HEK293 (cell line): ENCODE results near the gene FKBP5.
A peak's percentile ranks its signal among the peaks of the same experiment; 100 is the strongest.

Source experiments
- CTCF ChIA-PET: fragments of 350-600 bp; formaldehyde crosslinking; extraction: SDS; loops from one replicate; lab custom pipeline; 2021; ENCODE audit warnings: antibody characterized with exemption; lab: Yijun Ruan, JAX
- POLR2A ChIA-PET: fragments of 300-600 bp; formaldehyde crosslinking; extraction: SDS; loops from one replicate; lab custom pipeline; 2020; ENCODE audit warnings: antibody characterized with exemption, inconsistent platforms; lab: Yijun Ruan, JAX
- H3K27ac ChIP-seq: fragments of 200-500 bp; sonication (Bioruptor generic); 2 replicates; pipeline ENCODE4 v1.5.1; 2014; ENCODE audit warnings: low read depth, low read length, control low read depth, inconsistent platforms; ENCODE audit errors: extremely low read depth
- H3K36me3 ChIP-seq, 2 experiments: fragments of 200-500 bp in 1 of 2; sonication (Bioruptor generic) in 1 of 2; 1 replicate in 1 of 2; 2 replicates in 1 of 2; pipeline ENCODE4 v1.5.1; 2014 to 2017; ENCODE audit warnings: inconsistent platforms in 2 of 2, low read length in 2 of 2; ENCODE audit not compliant: control insufficient read depth in 2 of 2, insufficient read depth in 1 of 2
- H3K4me1 ChIP-seq: fragments of 200-500 bp; sonication (Bioruptor generic); 2 replicates; pipeline ENCODE4 v1.5.1; 2014; ENCODE audit warnings: mild to moderate bottlenecking, low read length, inconsistent platforms; ENCODE audit not compliant: control insufficient read depth, insufficient read depth
- H3K4me3 ChIP-seq: 2 replicates; pipeline ENCODE4 v1.5.1; 2011; ENCODE audit warnings: low read depth, mild to moderate bottlenecking, control low read depth, low read length, moderate library complexity
- H3K9me3 ChIP-seq: fragments of 200-500 bp; sonication (Bioruptor generic); 2 replicates; pipeline ENCODE4 v1.5.1; 2014; ENCODE audit warnings: low read depth, low read length, inconsistent platforms; ENCODE audit not compliant: control insufficient read depth, insufficient read depth
- OSR2 ChIP-seq: fragments of 450-650 bp; formaldehyde crosslinking; IDR thresholded peaks from 2 replicates; pipeline ENCODE4 v1.5.1; 2016; ENCODE audit warnings: missing biosample characterization, missing genetic modification characterization
- SETDB1 ChIP-seq: IDR thresholded peaks from one replicate; pipeline ENCODE4 v1.6.1; 2017; ENCODE audit warnings: mild to moderate bottlenecking, low read length, moderate library complexity, mixed read lengths; ENCODE audit not compliant: insufficient read length
- SP7 ChIP-seq: fragments of 450-650 bp; formaldehyde crosslinking; IDR thresholded peaks from 2 replicates; pipeline ENCODE4 v1.5.1; 2016; ENCODE audit warnings: missing biosample characterization, missing genetic modification characterization
- ZBTB1 ChIP-seq: fragments of 450-650 bp; formaldehyde crosslinking; IDR thresholded peaks from 2 replicates; pipeline ENCODE4 v1.5.1; 2016; ENCODE audit warnings: missing biosample characterization, missing genetic modification characterization
- ZBTB17 ChIP-seq: fragments of 450-650 bp; formaldehyde crosslinking; IDR thresholded peaks from 2 replicates; pipeline ENCODE4 v1.5.1; 2016; ENCODE audit warnings: missing biosample characterization, missing genetic modification characterization
- ZNF155 ChIP-seq: fragments of 450-650 bp; formaldehyde crosslinking; IDR thresholded peaks from 2 replicates; pipeline ENCODE4 v1.5.1; 2016; ENCODE audit warnings: missing biosample characterization, missing genetic modification characterization
- ZNF184 ChIP-seq: fragments of 450-650 bp; IDR thresholded peaks from 2 replicates; pipeline ENCODE4 v1.5.1; 2018; ENCODE audit warnings: missing biosample characterization, mild to moderate bottlenecking, missing genetic modification characterization
- ZNF211 ChIP-seq: fragments of 450-650 bp; formaldehyde crosslinking; IDR thresholded peaks from 2 replicates; pipeline ENCODE4 v1.5.1; 2016; ENCODE audit warnings: low read depth, missing biosample characterization, missing genetic modification characterization
- ZNF280D ChIP-seq: fragments of 450-650 bp; formaldehyde crosslinking; IDR thresholded peaks from 2 replicates; pipeline ENCODE4 v1.5.1; 2016; ENCODE audit warnings: missing biosample characterization, missing genetic modification characterization
- ZNF341 ChIP-seq: fragments of 450-650 bp; formaldehyde crosslinking; IDR thresholded peaks from 2 replicates; pipeline ENCODE4; 2016; ENCODE audit warnings: low read depth, missing biosample characterization, missing genetic modification characterization
- ZNF37A ChIP-seq: fragments of 450-650 bp; IDR thresholded peaks from 2 replicates; pipeline ENCODE4 v1.5.1; 2018; ENCODE audit warnings: missing biosample characterization, missing genetic modification characterization
- ZNF513 ChIP-seq: fragments of 450-650 bp; IDR thresholded peaks from 2 replicates; pipeline ENCODE4 v1.5.1; 2018; ENCODE audit warnings: missing biosample characterization, missing genetic modification characterization
- ZNF558 ChIP-seq: fragments of 450-650 bp; formaldehyde crosslinking; IDR thresholded peaks from 2 replicates; pipeline ENCODE4 v1.5.1; 2016; ENCODE audit warnings: missing biosample characterization, missing genetic modification characterization
- ZNF626 ChIP-seq: fragments of 450-650 bp; sonication (Bioruptor Pico); formaldehyde crosslinking; IDR thresholded peaks from 2 replicates; pipeline ENCODE4 v1.5.1; 2018; ENCODE audit warnings: missing biosample characterization, missing genetic modification characterization, inconsistent platforms
- ZNF707 ChIP-seq: fragments of 450-650 bp; formaldehyde crosslinking; IDR thresholded peaks from 2 replicates; pipeline ENCODE4 v1.5.1; 2016; ENCODE audit warnings: missing biosample characterization, missing genetic modification characterization
- ZXDB ChIP-seq: fragments of 450-650 bp; formaldehyde crosslinking; IDR thresholded peaks from 2 replicates; pipeline ENCODE4 v1.5.1; 2016; ENCODE audit warnings: missing biosample characterization, missing genetic modification characterization
- TF ChIP-seq, protein P1 (sequence below): fragments of 450-650 bp; formaldehyde crosslinking; IDR thresholded peaks from 2 replicates; pipeline ENCODE4 v1.5.1; 2016; ENCODE audit warnings: missing biosample characterization, missing genetic modification characterization
- TF ChIP-seq, protein P2 (sequence below): fragments of 450-650 bp; formaldehyde crosslinking; IDR thresholded peaks from 2 replicates; pipeline ENCODE4 v1.5.1; 2016; ENCODE audit warnings: missing biosample characterization, missing genetic modification characterization

Gene FKBP5

DNA sequence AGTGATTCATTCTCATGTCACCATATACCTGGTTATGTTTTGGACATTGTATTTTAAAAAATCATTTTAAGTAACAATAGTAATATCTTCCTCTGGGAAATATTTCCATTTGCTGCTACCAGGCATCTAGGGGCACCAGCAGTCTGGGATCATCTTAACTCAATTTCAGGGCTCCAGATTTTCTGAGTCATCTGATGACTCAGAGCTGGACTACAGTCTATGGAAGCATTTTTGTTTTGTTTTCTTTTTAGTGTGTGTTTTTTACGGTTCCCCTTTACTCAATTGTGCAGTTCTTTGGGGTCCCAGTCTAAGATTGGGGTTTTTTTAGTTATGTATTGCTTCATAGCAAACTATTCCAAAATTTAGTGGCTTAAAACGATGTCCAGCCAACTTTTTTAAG, 5.7 kb upstream of the FKBP5 start (continued):
- TF ChIP-seq ZNF280D (tag by site-specific recombination) (0 out of 2 replicates have a peak, but pooled peaks have one; percentile 42), ZNF513 (tag by site-specific recombination) (no peak), SP7 (tag by site-specific recombination) (0 out of 2 replicates have a peak, but pooled peaks have one; percentile 49), ZNF184 (tag by site-specific recombination) (peak; percentile 92), ZBTB1 (tag by site-specific recombination) (no peak), ZBTB17 (tag by site-specific recombination) (peak; percentile 47; the same call in 1 of the 2 replicates), ZNF155 (tag by site-specific recombination) (0 out of 2 replicates have a peak, but pooled peaks have one; percentile 81), ZNF707 (no peak), ZNF626 (tag by site-specific recombination) (0 out of 2 replicates have a peak, but pooled peaks have one; percentile 34), SETDB1 (peak; percentile 88), ZNF558 (tag by site-specific recombination) (peak; percentile 67), ZXDB (no peak), ZNF37A (tag by site-specific recombination) (0 out of 2 replicates have a peak, but pooled peaks have one; percentile 12), OSR2 (tag by site-specific recombination) (0 out of 2 replicates have a peak, but pooled peaks have one; percentile 9)
- TF ChIP-seq, protein P1, sequence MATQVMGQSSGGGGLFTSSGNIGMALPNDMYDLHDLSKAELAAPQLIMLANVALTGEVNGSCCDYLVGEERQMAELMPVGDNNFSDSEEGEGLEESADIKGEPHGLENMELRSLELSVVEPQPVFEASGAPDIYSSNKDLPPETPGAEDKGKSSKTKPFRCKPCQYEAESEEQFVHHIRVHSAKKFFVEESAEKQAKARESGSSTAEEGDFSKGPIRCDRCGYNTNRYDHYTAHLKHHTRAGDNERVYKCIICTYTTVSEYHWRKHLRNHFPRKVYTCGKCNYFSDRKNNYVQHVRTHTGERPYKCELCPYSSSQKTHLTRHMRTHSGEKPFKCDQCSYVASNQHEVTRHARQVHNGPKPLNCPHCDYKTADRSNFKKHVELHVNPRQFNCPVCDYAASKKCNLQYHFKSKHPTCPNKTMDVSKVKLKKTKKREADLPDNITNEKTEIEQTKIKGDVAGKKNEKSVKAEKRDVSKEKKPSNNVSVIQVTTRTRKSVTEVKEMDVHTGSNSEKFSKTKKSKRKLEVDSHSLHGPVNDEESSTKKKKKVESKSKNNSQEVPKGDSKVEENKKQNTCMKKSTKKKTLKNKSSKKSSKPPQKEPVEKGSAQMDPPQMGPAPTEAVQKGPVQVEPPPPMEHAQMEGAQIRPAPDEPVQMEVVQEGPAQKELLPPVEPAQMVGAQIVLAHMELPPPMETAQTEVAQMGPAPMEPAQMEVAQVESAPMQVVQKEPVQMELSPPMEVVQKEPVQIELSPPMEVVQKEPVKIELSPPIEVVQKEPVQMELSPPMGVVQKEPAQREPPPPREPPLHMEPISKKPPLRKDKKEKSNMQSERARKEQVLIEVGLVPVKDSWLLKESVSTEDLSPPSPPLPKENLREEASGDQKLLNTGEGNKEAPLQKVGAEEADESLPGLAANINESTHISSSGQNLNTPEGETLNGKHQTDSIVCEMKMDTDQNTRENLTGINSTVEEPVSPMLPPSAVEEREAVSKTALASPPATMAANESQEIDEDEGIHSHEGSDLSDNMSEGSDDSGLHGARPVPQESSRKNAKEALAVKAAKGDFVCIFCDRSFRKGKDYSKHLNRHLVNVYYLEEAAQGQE (tag by site-specific recombination): 0 out of 2 replicates have a peak, but pooled peaks have one; percentile 19
- TF ChIP-seq, protein P2, sequence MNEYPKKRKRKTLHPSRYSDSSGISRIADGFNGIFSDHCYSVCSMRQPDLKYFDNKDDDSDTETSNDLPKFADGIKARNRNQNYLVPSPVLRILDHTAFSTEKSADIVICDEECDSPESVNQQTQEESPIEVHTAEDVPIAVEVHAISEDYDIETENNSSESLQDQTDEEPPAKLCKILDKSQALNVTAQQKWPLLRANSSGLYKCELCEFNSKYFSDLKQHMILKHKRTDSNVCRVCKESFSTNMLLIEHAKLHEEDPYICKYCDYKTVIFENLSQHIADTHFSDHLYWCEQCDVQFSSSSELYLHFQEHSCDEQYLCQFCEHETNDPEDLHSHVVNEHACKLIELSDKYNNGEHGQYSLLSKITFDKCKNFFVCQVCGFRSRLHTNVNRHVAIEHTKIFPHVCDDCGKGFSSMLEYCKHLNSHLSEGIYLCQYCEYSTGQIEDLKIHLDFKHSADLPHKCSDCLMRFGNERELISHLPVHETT: 0 out of 2 replicates have a peak, but pooled peaks have one; percentile 68

- no peak overlapping the region for H3K4me3 ChIP-seq
- H3K4me1 ChIP-seq: no peaks in the 10 kb centered on the region
- POLR2A ChIA-PET: no interaction called here
- 0 out of 2 replicates have a peak, but pooled peaks have one; percentile 12 for TF ChIP-seq ZNF341 (tag by site-specific recombination)
- TF ChIP-seq ZNF211 (tag by site-specific recombination): no peak
- no peak for TF ChIP-seq ZNF707
- no peaks in the 10 kb centered on the region for H3K9me3 ChIP-seq
- CTCF ChIA-PET: interaction anchor here (0.8 to 1.1 kb wide), 3 partner anchors 45 to 107 kb away, joined by 3 to 4 read pairs (median 3); no protein-coding TSS in a partner anchor
- H3K36me3 ChIP-seq: no peaks in the 10 kb centered on the region
- H3K27ac ChIP-seq: no peak overlapping the region
Observed at GRCh38 chr6:35691027-35691824, 2.5 kb upstream of the FKBP5 start.
